GM23338 (cell line): ENCODE data around the gene RYR2. TPM values are rescaled to one million over a fixed set of nuclear protein-coding genes. Genes with fewer than 3 reads are reported as not detected.

Experiments
- ATAC-seq: fragments of 200-7000 bp; cut with Tn5 transposase; 3 replicates; pipeline ENCODE4 v1.9.1; 2020
- DNase-seq: peaks from one replicate; pipeline ENCODE4 v3.0.0-alpha.2; 2015; ENCODE audit warnings: low spot score
- H2AFZ ChIP-seq: fragments of 200-600 bp; sonication (generic); 2 replicates; pipeline ENCODE4 v1.8.0; 2016; ENCODE audit warnings: antibody characterized with exemption, mild to moderate bottlenecking, moderate library complexity
- H3F3A ChIP-seq: fragments of 200-600 bp; sonication (generic); replicated peaks from 2 replicates; pipeline ENCODE4 v1.8.0; 2017; ENCODE audit warnings: antibody characterized with exemption, mixed run types, low read depth
- H3K27ac ChIP-seq: fragments of 200-600 bp; sonication (generic); 2 replicates; pipeline ENCODE4 v1.6.1; 2016; ENCODE audit warnings: low read depth
- H3K27me3 ChIP-seq: fragments of 200-600 bp; sonication (generic); 2 replicates; pipeline ENCODE4 v1.8.0; 2016; ENCODE audit warnings: mild to moderate bottlenecking, mixed run types, moderate library complexity; ENCODE audit not compliant: insufficient read depth
- H3K36me3 ChIP-seq: fragments of 200-600 bp; sonication (generic); 2 replicates; pipeline ENCODE4 v1.8.0; 2016; ENCODE audit warnings: mild to moderate bottlenecking; ENCODE audit not compliant: insufficient read depth
- H3K4me1 ChIP-seq: fragments of 200-600 bp; sonication (generic); 2 replicates; pipeline ENCODE4 v1.8.0; 2016; ENCODE audit warnings: mild to moderate bottlenecking, moderate library complexity; ENCODE audit not compliant: insufficient read depth
- H3K4me2 ChIP-seq: fragments of 200-600 bp; sonication (generic); 2 replicates; pipeline ENCODE4 v1.7.1; 2017; ENCODE audit warnings: mixed run types
- H3K4me3 ChIP-seq: fragments of 200-600 bp; sonication (generic); 2 replicates; pipeline ENCODE4 v1.6.1; 2016; ENCODE audit warnings: mixed run types
- H3K79me2 ChIP-seq: fragments of 200-600 bp; sonication (generic); replicated peaks from 2 replicates; pipeline ENCODE4 v1.8.0; 2017; ENCODE audit warnings: mild to moderate bottlenecking; ENCODE audit not compliant: insufficient read depth
- H3K9me2 ChIP-seq: fragments of 200-600 bp; sonication (generic); 2 replicates; pipeline ENCODE4 v1.8.0; 2017; ENCODE audit not compliant: insufficient read depth
- H4K20me1 ChIP-seq: fragments of 200-600 bp; sonication (generic); replicated peaks from 2 replicates; pipeline ENCODE4 v1.8.0; 2017; ENCODE audit warnings: mild to moderate bottlenecking; ENCODE audit not compliant: insufficient read depth
- H3K27ac Mint-ChIP-seq: 2 replicates; pipeline ENCODE4 v1.8.0; 2020; ENCODE audit warnings: inconsistent platforms, mild to moderate bottlenecking, moderate library complexity, mixed read lengths
- H3K27me3 Mint-ChIP-seq: 3 replicates; pipeline ENCODE4 v1.8.0; 2022; ENCODE audit warnings: low read depth, mild to moderate bottlenecking, moderate library complexity, mixed read lengths, inconsistent platforms; ENCODE audit not compliant: insufficient read depth, poor library complexity
- H3K36me3 Mint-ChIP-seq: 3 replicates; pipeline ENCODE4 v1.8.0; 2021; ENCODE audit warnings: low read depth, mild to moderate bottlenecking, inconsistent platforms, moderate library complexity, mixed read lengths
- H3K4me1 Mint-ChIP-seq: 3 replicates; pipeline ENCODE4 v1.8.0; 2020; ENCODE audit warnings: mild to moderate bottlenecking, inconsistent platforms, mixed read lengths
- H3K4me3 Mint-ChIP-seq: 3 replicates; pipeline ENCODE4 v1.8.0; 2021; ENCODE audit warnings: moderate library complexity, mild to moderate bottlenecking, inconsistent platforms, mixed read lengths
- H3K9me3 Mint-ChIP-seq: 3 replicates; pipeline ENCODE4 v1.8.0; 2020; ENCODE audit warnings: moderate library complexity, mild to moderate bottlenecking, inconsistent platforms, mixed read lengths
- CREB1 ChIP-seq: fragments of 250-450 bp; sonication (Bioruptor Pico); IDR thresholded peaks from 2 replicates; pipeline ENCODE4 v1.5.0; 2020; ENCODE audit warnings: low read depth, mild to moderate bottlenecking, moderate library complexity
- CTCF ChIP-seq, 2 experiments: fragments of 200-600 bp in 1 of 2; sonication (generic) in 1 of 2; conservative IDR thresholded peaks; 2 replicates each; pipeline versions ENCODE4 v1.5.1 to v1.6.1; 2016 to 2017; ENCODE audit warnings: antibody characterized with exemption in 2 of 2, low read depth in 2 of 2, mild to moderate bottlenecking in 2 of 2, moderate library complexity in 1 of 2
- ETS1 ChIP-seq: IDR thresholded peaks from 2 replicates; pipeline ENCODE4 v1.6.1; 2016; ENCODE audit warnings: antibody characterized with exemption
- REST ChIP-seq: IDR thresholded peaks from one replicate; pipeline ENCODE4 v1.6.1; 2018; ENCODE audit warnings: antibody characterized with exemption; ENCODE audit not compliant: unreplicated experiment
- ZNF462 ChIP-seq: fragments of 250-450 bp; sonication (Bioruptor Pico); IDR thresholded peaks from 2 replicates; pipeline ENCODE4 v1.5.0; 2020; ENCODE audit warnings: mild to moderate bottlenecking, moderate library complexity
- polyA plus RNA-seq: library from polyadenylated mRNA; unstranded; fragments of >200 nt; fragmentation: Nextera tagmentation; extraction: Ambion mirVana; gene quantifications from 2 replicates; pipeline ENCODE4 v1.2.1, GENCODE V29; 2016
- total RNA-seq: library from RNA; depleted of rRNA; stranded (reverse); fragments of >200 nt; shearing (Covaris generic); gene quantifications from 2 replicates; pipeline ENCODE4 v1.2.3, GENCODE V29; 2014

RYR2 gene
- total and polyA plus RNA-seq, 2 experiments from 2014 or later: 8.9 to 10.0 TPM

GRCh38 chr1:237786066-237786719 is 744.2 kb downstream of the RYR2 start:
- Mint-ChIP-seq H3K36me3 (no peaks in the 10 kb centered on the region; the same call in 2 of the 3 replicates), H3K9me3 (no peaks in the 10 kb centered on the region), H3K27ac (no peak overlapping the region), H3K4me1 (peaks cover 13% of the 10 kb centered on the region; the same call in 2 of the 3 replicates), H3K4me3 (no peak overlapping the region), H3K27me3 (peaks cover 1% of the 10 kb centered on the region)
- no peak overlapping the region for H3K4me2 ChIP-seq
- no peaks in the 10 kb centered on the region for H3F3A ChIP-seq
- H3K27ac ChIP-seq: no peak overlapping the region; the same call in 1 of the 2 replicates
- no peaks in the 10 kb centered on the region for H3K36me3 ChIP-seq
- H3K4me3 ChIP-seq: no peak overlapping the region
- H3K9me2 ChIP-seq: 0 out of 2 replicates have a peak, but pooled peaks cover 5% of the 10 kb centered on the region
- no peaks in the 10 kb centered on the region for H3K79me2 ChIP-seq
- DNase-seq (no peak), ATAC-seq (no peak; the same call in 1 of the 3 replicates)
- no peaks in the 10 kb centered on the region for H3K27me3 ChIP-seq
- H3K4me1 ChIP-seq: peaks cover 4% of the 10 kb centered on the region
- H4K20me1 ChIP-seq: no peaks in the 10 kb centered on the region
- no peak overlapping the region for H2AFZ ChIP-seq
- TF ChIP-seq CTCF (conservative IDR thresholded peaks at IDR 0.05; ENCODE audit: low read depth in 2 of 2): no peak
- no peak for TF ChIP-seq CREB1
- 0 out of 2 replicates have a peak, but pooled peaks have one; percentile 26 for TF ChIP-seq ZNF462 (CRISPR knock-in tag)
- no peak for TF ChIP-seq ETS1
- no peak for TF ChIP-seq REST
